Progenitor cell of endocrine pancreas (in vitro differentiated cells): ENCODE results near the gene SIM2. TPM values are rescaled to one million over a fixed set of nuclear protein-coding genes. Genes with fewer than 3 reads are reported as not detected.

Source experiments
- DNase-seq: peaks from one replicate; pipeline ENCODE4 v3.0.0; 2021; ENCODE audit warnings: low spot score; ENCODE audit not compliant: unreplicated experiment
- H3K27ac Mint-ChIP-seq: 2 replicates; pipeline ENCODE4 v1.8.0; 2021; ENCODE audit warnings: mild to moderate bottlenecking, moderate library complexity, mixed read lengths
- H3K27me3 Mint-ChIP-seq: 2 replicates; pipeline ENCODE4 v1.8.0; 2021; ENCODE audit warnings: mixed read lengths
- H3K36me3 Mint-ChIP-seq: 2 replicates; pipeline ENCODE4 v1.8.0; 2022; ENCODE audit warnings: mixed read lengths; ENCODE audit not compliant: insufficient read depth
- H3K4me1 Mint-ChIP-seq: 2 replicates; pipeline ENCODE4 v1.8.0; 2021; ENCODE audit warnings: low read depth, mixed read lengths
- H3K4me3 Mint-ChIP-seq: 2 replicates; pipeline ENCODE4 v1.8.0; 2021; ENCODE audit warnings: low read depth, mild to moderate bottlenecking, moderate library complexity, mixed read lengths
- H3K9me3 Mint-ChIP-seq: 2 replicates; pipeline ENCODE4 v1.8.0; 2021; ENCODE audit warnings: low read depth, mixed read lengths
- total RNA-seq: library from RNA; stranded (reverse); gene quantifications from 2 replicates; pipeline ENCODE4 v1.2.1, GENCODE V29; 2021
- TF ChIP-seq, protein P1 (sequence below): fragments of 200-600 bp; sonication (generic); IDR thresholded peaks from one replicate; pipeline ENCODE4 v1.5.0; 2021; ENCODE audit warnings: antibody characterized with exemption, mild to moderate bottlenecking; ENCODE audit not compliant: unreplicated experiment

Gene SIM2
- total RNA-seq, 1 donor from 2014 or later, result 0.38 TPM

DNA sequence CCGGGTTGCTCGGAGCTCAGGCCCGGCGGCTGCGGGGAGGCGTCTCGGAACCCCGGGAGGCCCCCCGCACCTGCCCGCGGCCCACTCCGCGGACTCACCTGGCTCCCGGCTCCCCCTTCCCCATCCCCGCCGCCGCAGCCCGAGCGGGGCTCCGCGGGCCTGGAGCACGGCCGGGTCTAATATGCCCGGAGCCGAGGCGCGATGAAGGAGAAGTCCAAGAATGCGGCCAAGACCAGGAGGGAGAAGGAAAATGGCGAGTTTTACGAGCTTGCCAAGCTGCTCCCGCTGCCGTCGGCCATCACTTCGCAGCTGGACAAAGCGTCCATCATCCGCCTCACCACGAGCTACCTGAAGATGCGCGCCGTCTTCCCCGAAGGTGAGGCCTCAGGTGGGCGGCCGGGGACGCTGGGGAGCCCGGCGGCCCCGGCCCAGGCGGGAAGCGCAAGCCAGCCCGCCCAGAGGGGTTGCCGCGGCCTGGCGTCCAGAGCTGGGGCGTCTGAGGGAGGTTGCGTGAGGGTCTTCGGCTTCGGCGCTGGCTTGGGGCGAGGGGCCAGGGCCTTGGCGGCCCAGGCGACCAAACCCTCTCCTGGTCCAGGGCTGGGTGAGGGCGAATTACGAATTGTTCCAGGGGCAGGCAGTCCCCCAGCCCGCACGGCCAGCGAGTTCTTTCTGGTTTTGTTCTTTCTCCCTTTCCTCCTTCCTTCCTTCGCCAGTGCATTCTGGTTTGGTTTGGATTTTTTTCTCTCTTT lies 805 bp downstream of the SIM2 start:
- no peaks in the 10 kb centered on the region for H3K36me3 Mint-ChIP-seq
- peaks cover 2% of the 10 kb centered on the region for H3K4me1 Mint-ChIP-seq
- DNase-seq, result no peak

DNA sequence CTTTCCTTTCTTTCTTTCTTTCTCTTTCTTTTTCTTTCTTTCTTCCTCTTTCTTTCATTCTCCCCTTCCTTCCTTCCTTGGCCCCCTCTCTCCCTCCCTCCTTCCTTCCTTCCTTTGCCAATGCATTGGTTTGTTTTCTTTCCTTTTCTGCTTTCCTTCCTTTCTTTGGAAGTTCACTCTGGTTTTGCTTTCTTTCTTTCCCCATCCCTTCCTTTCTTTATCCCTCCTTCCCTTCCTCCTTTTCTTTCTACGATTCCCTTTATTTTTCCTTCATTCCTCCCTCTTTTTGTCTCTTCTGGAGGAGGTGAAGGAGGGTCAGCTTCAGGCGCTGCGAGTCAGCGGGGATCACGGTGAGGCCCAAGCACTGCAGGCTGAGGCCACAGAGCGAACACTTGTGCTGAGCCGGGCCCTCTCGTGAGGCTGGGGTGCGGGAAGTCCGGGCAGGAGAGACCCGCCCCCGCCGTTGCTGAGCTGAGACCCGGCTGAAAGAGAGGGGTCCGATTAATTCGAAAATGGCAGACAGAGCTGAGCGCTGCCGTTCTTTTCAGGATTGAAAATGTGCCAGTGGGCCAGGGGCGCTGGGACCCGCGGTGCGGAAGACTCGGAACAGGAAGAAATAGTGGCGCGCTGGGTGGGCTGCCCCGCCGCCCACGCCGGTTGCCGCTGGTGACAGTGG lies 1.5 kb downstream of the SIM2 start:
- Mint-ChIP-seq H3K4me1 (peaks cover 2% of the 10 kb centered on the region), H3K4me3 (peak overlapping the region; percentile 15), H3K27ac (peak overlapping the region; percentile 79), H3K36me3 (no peaks in the 10 kb centered on the region), H3K27me3 (peaks cover 84% of the 10 kb centered on the region), H3K9me3 (no peaks in the 10 kb centered on the region)
- DNase-seq, result no peak
- TF ChIP-seq, protein P1, sequence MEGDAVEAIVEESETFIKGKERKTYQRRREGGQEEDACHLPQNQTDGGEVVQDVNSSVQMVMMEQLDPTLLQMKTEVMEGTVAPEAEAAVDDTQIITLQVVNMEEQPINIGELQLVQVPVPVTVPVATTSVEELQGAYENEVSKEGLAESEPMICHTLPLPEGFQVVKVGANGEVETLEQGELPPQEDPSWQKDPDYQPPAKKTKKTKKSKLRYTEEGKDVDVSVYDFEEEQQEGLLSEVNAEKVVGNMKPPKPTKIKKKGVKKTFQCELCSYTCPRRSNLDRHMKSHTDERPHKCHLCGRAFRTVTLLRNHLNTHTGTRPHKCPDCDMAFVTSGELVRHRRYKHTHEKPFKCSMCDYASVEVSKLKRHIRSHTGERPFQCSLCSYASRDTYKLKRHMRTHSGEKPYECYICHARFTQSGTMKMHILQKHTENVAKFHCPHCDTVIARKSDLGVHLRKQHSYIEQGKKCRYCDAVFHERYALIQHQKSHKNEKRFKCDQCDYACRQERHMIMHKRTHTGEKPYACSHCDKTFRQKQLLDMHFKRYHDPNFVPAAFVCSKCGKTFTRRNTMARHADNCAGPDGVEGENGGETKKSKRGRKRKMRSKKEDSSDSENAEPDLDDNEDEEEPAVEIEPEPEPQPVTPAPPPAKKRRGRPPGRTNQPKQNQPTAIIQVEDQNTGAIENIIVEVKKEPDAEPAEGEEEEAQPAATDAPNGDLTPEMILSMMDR, result no peak

More for the DNA sequence above, 805 bp downstream of the SIM2 start:
- H3K27ac Mint-ChIP-seq, result no peak overlapping the region
- TF ChIP-seq, protein P1, result no peak
- no peak overlapping the region for H3K4me3 Mint-ChIP-seq
- no peaks in the 10 kb centered on the region for H3K9me3 Mint-ChIP-seq
- peaks cover 84% of the 10 kb centered on the region for H3K27me3 Mint-ChIP-seq

DNA sequence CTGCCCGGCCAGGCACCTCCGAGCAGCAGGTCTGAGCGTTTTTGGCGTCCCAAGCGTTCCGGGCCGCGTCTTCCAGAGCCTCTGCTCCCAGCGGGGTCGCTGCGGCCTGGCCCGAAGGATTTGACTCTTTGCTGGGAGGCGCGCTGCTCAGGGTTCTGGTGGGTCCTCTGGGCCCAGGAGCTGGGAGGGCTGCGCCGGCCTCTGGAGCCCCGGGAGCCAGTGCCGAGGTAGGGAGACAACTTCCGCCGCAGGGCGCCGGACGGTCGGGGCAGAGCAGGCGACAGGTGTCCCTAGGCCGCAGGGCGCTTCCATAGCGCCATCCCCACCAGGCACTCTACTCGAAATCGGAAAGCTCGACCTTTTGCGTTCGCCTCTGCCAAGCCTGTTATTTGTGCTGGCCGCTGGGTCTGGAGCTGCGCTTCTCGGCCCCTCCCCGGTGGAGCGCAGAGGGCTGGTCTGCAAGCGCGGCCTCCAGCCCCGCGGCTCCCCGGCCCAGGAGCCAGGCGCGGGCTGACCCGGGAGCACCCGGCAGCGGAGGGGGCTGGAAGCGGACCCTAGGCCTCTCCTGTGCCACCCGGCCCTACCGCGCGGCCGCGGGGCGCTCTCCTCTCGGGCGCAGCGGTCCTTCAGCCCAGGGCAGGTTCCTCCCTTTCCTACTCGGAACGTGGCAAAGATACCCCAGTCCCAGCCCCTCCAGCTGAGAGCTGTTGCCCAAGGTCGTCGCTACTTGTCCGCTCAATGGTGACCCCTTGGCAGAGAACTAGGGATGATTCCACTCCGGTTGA lies 2.2 kb downstream of the SIM2 start:
- H3K9me3 Mint-ChIP-seq, result no peaks in the 10 kb centered on the region

DNA sequence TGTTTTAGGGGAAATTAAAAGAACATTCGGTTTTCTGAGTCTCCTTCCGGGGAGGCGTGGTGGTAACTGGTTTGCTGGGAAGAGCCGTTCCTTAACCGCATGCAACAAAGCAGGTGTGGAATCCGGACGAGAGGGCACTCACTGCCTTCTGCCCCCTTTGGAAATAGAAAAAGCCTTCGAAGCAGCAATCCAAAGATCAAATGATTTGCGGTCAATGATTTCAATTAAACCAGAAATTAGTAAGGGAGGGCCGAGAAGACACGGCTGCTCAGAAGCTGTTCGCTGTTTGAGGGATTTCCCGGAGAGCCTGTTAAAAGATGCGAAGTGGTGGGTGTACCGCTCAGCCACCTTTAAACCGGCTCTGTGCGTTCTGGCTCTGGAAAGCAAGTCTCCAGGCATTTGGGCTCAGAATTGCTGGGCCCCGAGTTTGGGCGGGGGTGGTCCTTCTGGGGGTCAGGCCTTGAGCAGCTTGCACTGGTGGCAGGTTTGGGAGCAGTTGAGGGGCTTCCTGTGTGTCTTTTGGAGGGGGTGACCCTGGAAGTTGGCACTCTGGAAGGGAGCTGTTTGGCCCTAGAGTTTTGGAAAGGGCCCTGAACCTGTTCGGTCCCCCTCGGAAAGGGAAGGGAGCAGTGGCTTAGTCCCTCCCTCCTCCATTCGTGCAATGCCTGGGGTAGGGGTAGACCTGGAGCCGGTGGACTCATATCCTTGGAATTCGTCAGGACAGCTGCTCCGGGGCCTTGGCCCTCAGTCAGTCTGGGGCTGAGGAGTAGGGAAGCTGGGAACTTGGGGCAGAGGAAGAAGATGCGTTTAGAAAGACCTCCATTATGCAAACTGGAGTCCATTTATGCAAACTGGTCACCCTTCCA lies 3.1 kb downstream of the SIM2 start:
- no peak for DNase-seq
- Mint-ChIP-seq H3K36me3 (no peaks in the 10 kb centered on the region), H3K9me3 (no peaks in the 10 kb centered on the region)

More for the DNA sequence above, 2.2 kb downstream of the SIM2 start:
- peaks cover 2% of the 10 kb centered on the region for H3K4me1 Mint-ChIP-seq
- no peak overlapping the region for H3K4me3 Mint-ChIP-seq
- DNase-seq, result no peak
- peaks cover 84% of the 10 kb centered on the region for H3K27me3 Mint-ChIP-seq
- TF ChIP-seq, protein P1, result no peak
- H3K27ac Mint-ChIP-seq, result no peak overlapping the region
- no peaks in the 10 kb centered on the region for H3K36me3 Mint-ChIP-seq

More for the DNA sequence above, 3.1 kb downstream of the SIM2 start:
- Mint-ChIP-seq H3K27ac (no peak overlapping the region), H3K27me3 (peaks cover 84% of the 10 kb centered on the region), H3K4me1 (peaks cover 2% of the 10 kb centered on the region), H3K4me3 (no peak overlapping the region)
- TF ChIP-seq, protein P1, result no peak
